ENCODE results near the gene NENF.
"Not testable (repeated sequence)": the region's sequence is repeated elsewhere in the genome, so short reads cannot be mapped to it uniquely, and the experiment has no call there.

NENF gene

GRCh38 chr1:212477014-212477679 lies 44.4 kb downstream of the NENF start:
- H3K27me3 ChIP-seq (ENCODE audit: control insufficient read depth, insufficient read depth, low read length) = peaks cover 36% of the 10 kb centered on the region

GRCh38 chr1:212477680-212478466 lies 45.2 kb downstream of the NENF start:
- Histone ChIP-seq H3K4me1 (ENCODE audit: control insufficient read depth, insufficient read depth, low read length) (peaks cover 13% of the 10 kb centered on the region), H3K4me3 (ENCODE audit: low read length) (no peak overlapping the region), H3K27me3 (ENCODE audit: control insufficient read depth, insufficient read depth, low read length) (peaks cover 36% of the 10 kb centered on the region), H3K4me2 (ENCODE audit: low read length) (no peak overlapping the region), H3K9me3 (replicated peaks; ENCODE audit: low read length) (no peaks in the 10 kb centered on the region), H3K9ac (ENCODE audit: low read depth, low read length) (no peak overlapping the region), H3K36me3 (ENCODE audit: insufficient read depth, low read length) (no peaks in the 10 kb centered on the region)

More at GRCh38 chr1:212477014-212477679, 44.4 kb downstream of the NENF start:
- Histone ChIP-seq H3K9ac (ENCODE audit: low read depth, low read length) (no peak overlapping the region), H3K9me3 (replicated peaks; ENCODE audit: low read length) (no peaks in the 10 kb centered on the region), H3K36me3 (ENCODE audit: insufficient read depth, low read length) (no peaks in the 10 kb centered on the region), H3K4me2 (ENCODE audit: low read length) (no peak overlapping the region), H3K4me1 (ENCODE audit: control insufficient read depth, insufficient read depth, low read length) (peaks cover 6% of the 10 kb centered on the region), H3K4me3 (ENCODE audit: low read length) (no peak overlapping the region)

GRCh38 chr1:212478467-212479025 lies 45.8 kb downstream of the NENF start:
- no peak overlapping the region for H3K4me3 ChIP-seq (ENCODE audit: low read length)
- H3K36me3 ChIP-seq (ENCODE audit: insufficient read depth, low read length) = no peaks in the 10 kb centered on the region
- peaks cover 36% of the 10 kb centered on the region for H3K27me3 ChIP-seq (ENCODE audit: control insufficient read depth, insufficient read depth, low read length)
- H3K4me1 ChIP-seq (ENCODE audit: control insufficient read depth, insufficient read depth, low read length) = peaks cover 18% of the 10 kb centered on the region
- H3K9me3 ChIP-seq (replicated peaks; ENCODE audit: low read length) = no peaks in the 10 kb centered on the region
- no peak overlapping the region for H3K9ac ChIP-seq (ENCODE audit: low read depth, low read length)
- H3K4me2 ChIP-seq (ENCODE audit: low read length) = no peak overlapping the region

- peaks cover 36% of the 10 kb centered on the region for H3K27me3 ChIP-seq (ENCODE audit: control insufficient read depth, insufficient read depth, low read length)
- no peaks in the 10 kb centered on the region for H3K9me3 ChIP-seq (replicated peaks; ENCODE audit: low read length)
- H3K36me3 ChIP-seq (ENCODE audit: insufficient read depth, low read length) = no peaks in the 10 kb centered on the region
- no peak overlapping the region for H3K4me3 ChIP-seq (ENCODE audit: low read length)
- H3K4me2 ChIP-seq (ENCODE audit: low read length) = no peak overlapping the region
- H3K4me1 ChIP-seq (ENCODE audit: control insufficient read depth, insufficient read depth, low read length) = peaks cover 19% of the 10 kb centered on the region
- no peak overlapping the region for H3K9ac ChIP-seq (ENCODE audit: low read depth, low read length)
Observed at GRCh38 chr1:212479188-212479587, 46.5 kb downstream of the NENF start.

GRCh38 chr1:212480711-212481437 lies 48.2 kb downstream of the NENF start:
- H3K4me2 ChIP-seq (ENCODE audit: low read length); H3K9me3 ChIP-seq (replicated peaks; ENCODE audit: low read length); H3K9ac ChIP-seq (ENCODE audit: low read depth, low read length); H3K4me3 ChIP-seq (ENCODE audit: low read length); H3K36me3 ChIP-seq (ENCODE audit: insufficient read depth, low read length): not testable (repeated sequence)
- peaks cover 26% of the 10 kb centered on the region for H3K27me3 ChIP-seq (ENCODE audit: control insufficient read depth, insufficient read depth, low read length)
- H3K4me1 ChIP-seq (ENCODE audit: control insufficient read depth, insufficient read depth, low read length) = peaks cover 36% of the 10 kb centered on the region

GRCh38 chr1:212481438-212481767 lies 48.7 kb downstream of the NENF start:
- H3K27me3 ChIP-seq (ENCODE audit: control insufficient read depth, insufficient read depth, low read length) = peaks cover 26% of the 10 kb centered on the region
- no peak overlapping the region for H3K4me2 ChIP-seq (ENCODE audit: low read length)
- no peak overlapping the region for H3K4me3 ChIP-seq (ENCODE audit: low read length)
- H3K4me1 ChIP-seq (ENCODE audit: control insufficient read depth, insufficient read depth, low read length) = peaks cover 41% of the 10 kb centered on the region
- no peak overlapping the region for H3K9ac ChIP-seq (ENCODE audit: low read depth, low read length)
- no peaks in the 10 kb centered on the region for H3K9me3 ChIP-seq (replicated peaks; ENCODE audit: low read length)
- H3K36me3 ChIP-seq (ENCODE audit: insufficient read depth, low read length) = no peaks in the 10 kb centered on the region

GRCh38 chr1:212482006-212482636 lies 49.4 kb downstream of the NENF start:
- peaks cover 42% of the 10 kb centered on the region for H3K4me1 ChIP-seq (ENCODE audit: control insufficient read depth, insufficient read depth, low read length)
- H3K9me3 ChIP-seq (replicated peaks; ENCODE audit: low read length) = no peaks in the 10 kb centered on the region
- H3K9ac ChIP-seq (ENCODE audit: low read depth, low read length) = no peak overlapping the region
- peaks cover 26% of the 10 kb centered on the region for H3K27me3 ChIP-seq (ENCODE audit: control insufficient read depth, insufficient read depth, low read length)
- H3K4me2 ChIP-seq (ENCODE audit: low read length) = peak overlapping the region; percentile 32
- H3K36me3 ChIP-seq (ENCODE audit: insufficient read depth, low read length) = no peaks in the 10 kb centered on the region
- H3K4me3 ChIP-seq (ENCODE audit: low read length) = no peak overlapping the region

- peaks cover 25% of the 10 kb centered on the region for H3K27me3 ChIP-seq (ENCODE audit: control insufficient read depth, insufficient read depth, low read length)
- no peaks in the 10 kb centered on the region for H3K9me3 ChIP-seq (replicated peaks; ENCODE audit: low read length)
- H3K4me3 ChIP-seq (ENCODE audit: low read length) = no peak overlapping the region
- H3K36me3 ChIP-seq (ENCODE audit: insufficient read depth, low read length) = no peaks in the 10 kb centered on the region
- peak overlapping the region; percentile 32 for H3K4me2 ChIP-seq (ENCODE audit: low read length)
- no peak overlapping the region for H3K9ac ChIP-seq (ENCODE audit: low read depth, low read length)
- H3K4me1 ChIP-seq (ENCODE audit: control insufficient read depth, insufficient read depth, low read length) = peaks cover 42% of the 10 kb centered on the region
Observed at GRCh38 chr1:212482637-212483441, 50.1 kb downstream of the NENF start.

- Histone ChIP-seq H3K9ac (ENCODE audit: low read depth, low read length) (peak overlapping the region; percentile 4), H3K4me2 (ENCODE audit: low read length) (no peak overlapping the region), H3K4me3 (ENCODE audit: low read length) (no peak overlapping the region), H3K9me3 (replicated peaks; ENCODE audit: low read length) (no peaks in the 10 kb centered on the region), H3K27me3 (ENCODE audit: control insufficient read depth, insufficient read depth, low read length) (peaks cover 4% of the 10 kb centered on the region), H3K36me3 (ENCODE audit: insufficient read depth, low read length) (no peaks in the 10 kb centered on the region), H3K4me1 (ENCODE audit: control insufficient read depth, insufficient read depth, low read length) (peaks cover 42% of the 10 kb centered on the region)
Observed at GRCh38 chr1:212484701-212485570, 52.2 kb downstream of the NENF start.

- Histone ChIP-seq H3K4me2 (ENCODE audit: low read length) (no peak overlapping the region), H3K9me3 (replicated peaks; ENCODE audit: low read length) (no peaks in the 10 kb centered on the region), H3K27me3 (ENCODE audit: control insufficient read depth, insufficient read depth, low read length) (peaks cover 5% of the 10 kb centered on the region), H3K9ac (ENCODE audit: low read depth, low read length) (peak overlapping the region; percentile 4), H3K36me3 (ENCODE audit: insufficient read depth, low read length) (no peaks in the 10 kb centered on the region), H3K4me3 (ENCODE audit: low read length) (no peak overlapping the region), H3K4me1 (ENCODE audit: control insufficient read depth, insufficient read depth, low read length) (peaks cover 42% of the 10 kb centered on the region)
Observed at GRCh38 chr1:212485571-212485912, 52.8 kb downstream of the NENF start.
